CD4-positive, alpha-beta T cell treated with Interleukin-15 for 4 hours (primary cell): ENCODE data around the gene RHEB.

ENCODE experiments used
- DNase-seq: peaks from one replicate; pipeline ENCODE4 v3.0.0-alpha.2; 2020; ENCODE audit warnings: low spot score

RHEB gene

GRCh38 chr7:151448261-151449252 is 71.1 kb downstream of the RHEB start:
- DNase-seq: peak; percentile 81

GRCh38 chr7:151447901-151448260 is 71.8 kb downstream of the RHEB start:
- no peak for DNase-seq

GRCh38 chr7:151447312-151447711 is 72.4 kb downstream of the RHEB start:
- no peak for DNase-seq

- no peak for DNase-seq
Observed at GRCh38 chr7:151446412-151446811, 73.3 kb downstream of the RHEB start.

- DNase-seq: no peak
Observed at GRCh38 chr7:151444632-151445031, 75.1 kb downstream of the RHEB start.

GRCh38 chr7:151442776-151443496 is 76.8 kb downstream of the RHEB start:
- DNase-seq: no peak

GRCh38 chr7:151440799-151441445 is 78.8 kb downstream of the RHEB start:
- DNase-seq: no peak

GRCh38 chr7:151439855-151440798 is 79.6 kb downstream of the RHEB start, which contains the start of gene CRYGN:
Gene CRYGN, minus strand, starts transcription at chr7:151440141. Its CDS starts 224 bp downstream, at chr7:151439917.
- no peak for DNase-seq

GRCh38 chr7:151438864-151439601 is 80.7 kb downstream of the RHEB start:
- no peak for DNase-seq

- DNase-seq: no peak
Observed at GRCh38 chr7:151437866-151438516, 81.7 kb downstream of the RHEB start.

GRCh38 chr7:151437159-151437553 is 82.5 kb downstream of the RHEB start:
- no peak for DNase-seq

- DNase-seq: no peak
Observed at GRCh38 chr7:151436446-151437158, 83.1 kb downstream of the RHEB start.

- DNase-seq: no peak
Observed at GRCh38 chr7:151435971-151436370, 83.7 kb downstream of the RHEB start.

- no peak for DNase-seq
Observed at GRCh38 chr7:151435103-151435916, 84.4 kb downstream of the RHEB start.

GRCh38 chr7:151434549-151434948 is 85.1 kb downstream of the RHEB start:
- no peak for DNase-seq

GRCh38 chr7:151433721-151434400 is 85.8 kb downstream of the RHEB start:
- DNase-seq: no peak

- DNase-seq: peak; percentile 52
Observed at GRCh38 chr7:151432658-151433521, 86.8 kb downstream of the RHEB start.
